MG63 (cell line): ENCODE data around the gene ATP9A. TPM values are rescaled to one million over a fixed set of nuclear protein-coding genes. Genes with fewer than 3 reads are reported as not detected.
A peak's percentile ranks its signal among the peaks of the same experiment; 100 is the strongest.
"Not testable (repeated sequence)": the region's sequence is repeated elsewhere in the genome, so short reads cannot be mapped to it uniquely, and the experiment has no call there.

Experiments
- DNase-seq: peaks from one replicate; pipeline ENCODE4 v3.0.0-alpha.2; 2020
- H3K27me3 ChIP-seq: fragments of 250-450 bp; sonication (Bioruptor Pico); 2 replicates; pipeline ENCODE4 v1.5.1; 2020; ENCODE audit warnings: mild to moderate bottlenecking, moderate library complexity
- H3K36me3 ChIP-seq: fragments of 250-450 bp; sonication (Bioruptor Pico); 2 replicates; pipeline ENCODE4 v1.5.1; 2020; ENCODE audit warnings: mild to moderate bottlenecking, moderate library complexity
- H3K4me3 ChIP-seq: fragments of 250-450 bp; sonication (Bioruptor Pico); 2 replicates; pipeline ENCODE4 v1.5.1; 2020; ENCODE audit warnings: mild to moderate bottlenecking, moderate library complexity
- H3K9me3 ChIP-seq: fragments of 250-450 bp; sonication (Bioruptor Pico); 2 replicates; pipeline ENCODE4 v1.5.1; 2020; ENCODE audit warnings: mild to moderate bottlenecking, moderate library complexity
- total RNA-seq: library from RNA; depleted of rRNA; stranded (reverse); fragments of >200 nt; shearing (Covaris generic); gene quantifications from 2 replicates; pipeline ENCODE4 v1.2.3, GENCODE V29; 2014; ENCODE audit warnings: low replicate concordance; rRNA removed

Gene ATP9A
- 9.6 and 11.1 TPM in 2 replicates for total RNA-seq

DNA sequence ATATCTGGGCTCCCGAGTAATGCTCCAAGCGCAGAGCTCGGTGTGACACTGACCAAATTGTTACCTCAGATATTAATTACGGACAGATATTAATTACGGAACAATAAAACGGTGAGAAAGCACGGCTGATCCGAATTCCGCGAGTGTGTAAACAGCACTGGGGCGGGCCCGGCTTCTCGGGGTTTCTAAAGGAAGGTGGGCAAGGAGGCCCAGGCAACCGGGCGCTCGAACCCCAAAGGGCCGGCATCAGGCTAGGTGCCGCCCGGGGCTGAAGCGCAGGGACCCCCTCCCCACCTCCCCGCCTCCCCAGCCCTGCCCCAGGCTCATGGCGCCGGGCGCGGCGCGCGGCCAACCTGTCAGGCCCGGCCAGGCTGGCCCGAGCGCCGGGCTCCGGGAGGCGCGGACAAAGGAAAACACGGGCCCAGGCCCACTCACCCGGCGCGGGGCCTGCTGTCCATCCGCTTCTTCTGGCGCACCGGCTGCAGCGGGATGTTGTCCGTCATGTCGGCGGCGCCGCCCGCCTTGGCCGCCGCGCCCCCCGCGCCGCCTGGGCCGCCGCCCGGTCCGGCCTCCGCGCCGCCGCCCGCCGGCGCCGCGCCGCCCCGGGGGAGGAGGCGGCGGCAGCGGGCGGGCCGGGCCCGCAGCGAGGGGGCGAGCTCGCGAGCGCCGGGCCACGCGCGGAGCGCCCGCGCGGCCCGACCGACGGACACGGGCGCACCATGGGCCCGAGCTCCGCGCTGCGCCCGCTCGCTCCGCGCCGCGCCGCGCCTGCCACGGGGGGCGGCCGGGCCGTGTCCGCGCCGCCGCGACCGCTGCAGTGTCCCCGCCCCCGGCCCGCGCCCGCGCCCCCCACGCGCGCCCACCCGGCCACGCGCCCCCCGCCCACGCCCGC, at the start of gene ATP9A:
TSS of gene ATP9A (minus strand) at position 524 of the 892 bp plus-strand sequence. CDS start at position 503, 21 bp downstream.
- Histone ChIP-seq H3K4me3 (peak within 1 kb of the TSS; percentile 79), H3K9me3 (no peaks in the 10 kb centered on the region), H3K27me3 (no peaks in the 10 kb centered on the region), H3K36me3 (no peaks in the 10 kb centered on the region)
- DNase-seq: peak; percentile 65

DNA sequence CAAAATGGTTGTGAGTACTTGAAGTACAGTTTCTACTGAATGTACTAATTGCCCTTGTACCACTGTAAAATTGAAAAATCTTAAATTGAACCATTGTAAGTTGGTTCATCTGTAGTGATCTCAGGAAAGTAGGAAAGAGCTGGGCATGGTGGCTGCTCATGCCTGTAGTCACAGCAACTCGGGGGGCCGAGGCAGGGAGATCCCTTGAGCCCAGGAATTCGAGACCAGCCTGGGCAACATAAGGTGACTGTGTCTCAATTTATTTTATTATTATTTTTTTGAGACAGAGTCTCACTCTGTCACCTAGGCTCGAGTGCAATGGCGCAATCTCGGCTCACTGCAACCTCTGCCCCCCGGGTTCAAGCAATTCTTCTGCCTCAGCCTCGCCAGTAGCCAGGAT, 48.7 kb upstream of the ATP9A start:
- H3K4me3 ChIP-seq, H3K27me3 ChIP-seq, H3K36me3 ChIP-seq, H3K9me3 ChIP-seq, DNase-seq: not testable (repeated sequence)

DNA sequence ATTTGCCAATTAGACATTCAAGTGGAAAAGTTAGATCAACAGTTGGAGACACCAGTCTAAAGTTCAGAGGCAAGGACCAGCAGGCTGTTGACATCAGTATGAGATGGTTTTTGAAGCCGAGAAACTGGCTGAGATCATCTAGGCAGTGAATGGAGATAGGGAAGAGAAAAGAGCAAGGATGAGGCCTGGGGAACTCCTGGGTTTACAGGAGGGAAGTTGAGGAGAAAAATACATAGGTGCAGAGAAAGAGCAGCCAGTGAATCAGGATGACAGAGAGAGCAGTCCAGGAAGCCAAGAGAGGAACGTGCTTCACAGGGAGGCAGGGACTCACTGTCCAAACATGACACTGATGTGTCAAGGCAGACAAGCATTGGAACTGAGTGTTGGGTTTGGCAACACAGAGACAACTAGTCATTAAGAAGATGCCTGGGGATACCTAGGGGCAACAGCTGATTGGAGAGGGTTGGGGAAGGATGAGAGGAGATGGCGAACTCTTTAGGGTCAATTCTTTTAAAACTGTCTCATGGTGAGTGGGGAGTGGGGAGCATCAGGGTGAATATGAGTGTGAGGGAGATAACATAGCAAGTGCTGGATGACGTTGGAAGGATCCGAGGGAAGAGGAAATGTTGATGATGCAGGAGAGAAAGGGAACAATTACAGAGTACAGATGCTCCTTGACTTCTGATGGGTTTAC, 47.3 kb upstream of the ATP9A start:
- no peak for DNase-seq
- Histone ChIP-seq H3K36me3 (no peaks in the 10 kb centered on the region), H3K9me3 (no peaks in the 10 kb centered on the region), H3K4me3 (no peak overlapping the region), H3K27me3 (no peaks in the 10 kb centered on the region)

DNA sequence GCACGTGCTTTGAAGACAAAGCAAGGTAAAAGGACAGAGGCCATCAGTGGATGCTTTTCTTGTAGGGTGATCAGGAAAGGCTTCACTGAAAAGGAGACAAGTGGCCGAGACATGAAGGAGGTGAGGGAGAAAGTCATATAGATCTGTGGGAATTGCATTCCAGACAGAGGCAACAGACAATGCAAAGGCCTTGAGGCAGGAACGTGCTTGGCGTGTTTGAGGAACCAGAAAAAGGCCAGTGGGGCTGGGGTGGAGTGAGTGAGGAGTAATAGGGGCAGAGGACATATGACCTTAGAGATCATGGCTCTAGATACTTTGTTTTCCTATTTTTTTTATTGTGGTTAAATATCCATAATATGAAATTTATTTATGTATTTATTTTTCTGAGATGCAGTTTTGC, 44.7 kb upstream of the ATP9A start:
- Histone ChIP-seq H3K4me3 (no peak overlapping the region), H3K27me3 (no peaks in the 10 kb centered on the region), H3K36me3 (no peaks in the 10 kb centered on the region), H3K9me3 (no peaks in the 10 kb centered on the region)
- no peak for DNase-seq

DNA sequence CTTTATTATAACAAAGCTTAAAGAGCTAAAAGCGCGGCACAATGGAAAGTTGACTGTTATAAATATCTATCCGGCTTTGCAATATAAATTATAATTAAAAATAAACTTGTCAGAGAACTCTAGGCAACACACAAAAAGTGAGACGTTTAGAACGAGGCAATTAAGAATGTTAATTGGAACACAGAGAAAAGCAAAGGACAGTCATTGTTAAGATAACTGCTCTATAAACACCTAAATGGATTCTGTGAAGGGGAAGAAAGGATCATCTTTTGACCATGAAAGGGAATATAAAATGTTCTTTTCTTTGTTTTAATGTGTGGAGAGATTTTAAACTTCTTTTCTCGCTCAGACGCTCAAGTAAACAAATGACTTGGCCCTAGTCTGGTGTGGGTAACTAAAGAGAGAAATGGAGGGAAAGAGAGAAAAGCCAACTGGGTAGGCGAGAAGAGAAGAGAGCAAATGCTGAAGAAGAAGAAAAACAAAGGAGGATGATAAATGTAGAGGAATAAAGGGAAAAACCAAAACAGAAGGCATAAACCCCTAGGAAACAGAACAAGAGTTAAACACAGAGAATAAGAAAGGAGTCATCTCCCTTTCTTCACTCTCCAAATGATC, 43.4 kb upstream of the ATP9A start:
- H3K27me3 ChIP-seq: no peaks in the 10 kb centered on the region
- no peaks in the 10 kb centered on the region for H3K36me3 ChIP-seq
- DNase-seq: no peak
- H3K4me3 ChIP-seq: no peak overlapping the region
- H3K9me3 ChIP-seq: no peaks in the 10 kb centered on the region

DNA sequence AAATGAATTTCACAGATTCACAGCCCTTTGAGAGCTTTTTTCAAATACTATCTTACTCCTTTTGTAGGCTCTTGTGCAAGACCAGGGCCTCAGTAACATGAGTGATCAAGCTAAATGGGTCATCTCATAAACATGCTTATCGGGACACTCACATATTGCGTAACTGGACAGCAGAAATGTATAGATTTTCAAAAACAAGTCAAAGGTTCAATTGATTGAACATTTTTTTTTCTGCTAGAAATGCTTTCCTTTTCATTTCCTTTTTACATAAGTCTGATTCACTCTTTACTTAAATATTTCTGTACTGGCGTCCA, 42.8 kb upstream of the ATP9A start:
- DNase-seq: no peak
- Histone ChIP-seq H3K9me3 (no peaks in the 10 kb centered on the region), H3K27me3 (no peaks in the 10 kb centered on the region), H3K36me3 (no peaks in the 10 kb centered on the region), H3K4me3 (no peak overlapping the region)

- no peaks in the 10 kb centered on the region for H3K27me3 ChIP-seq
- no peak overlapping the region for H3K4me3 ChIP-seq
- no peak for DNase-seq
- H3K9me3 ChIP-seq: no peaks in the 10 kb centered on the region
- H3K36me3 ChIP-seq: no peaks in the 10 kb centered on the region
Measured at GRCh38 chr20:51810155-51811041, 42.2 kb upstream of the ATP9A start.

DNA sequence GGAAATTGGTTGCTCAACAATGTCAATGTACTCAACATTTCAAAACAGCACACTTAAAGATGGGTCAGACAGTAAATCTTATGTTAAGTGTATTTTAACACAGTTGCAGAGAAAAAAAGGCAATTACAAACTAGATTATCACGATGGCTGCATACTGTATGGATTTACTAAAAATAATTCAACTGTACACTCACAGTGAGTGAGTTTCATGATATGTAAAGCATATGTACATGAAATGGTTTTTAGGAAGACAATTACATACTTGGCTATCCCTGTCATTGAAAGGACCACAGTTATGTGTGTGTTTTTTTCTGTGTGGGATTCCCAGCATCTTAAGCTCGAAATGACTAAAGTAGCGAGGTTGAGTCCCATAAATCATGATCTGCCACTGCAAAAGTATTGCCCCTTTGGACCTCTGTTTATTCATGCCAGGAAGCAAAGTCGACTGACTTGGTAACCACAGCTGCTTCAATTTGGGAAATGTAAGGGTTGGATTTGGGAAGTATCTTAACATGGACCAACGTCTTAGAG, 39.6 kb upstream of the ATP9A start:
- H3K27me3 ChIP-seq: 0 out of 2 replicates have a peak, but pooled peaks cover 4% of the 10 kb centered on the region
- no peak overlapping the region for H3K4me3 ChIP-seq
- no peaks in the 10 kb centered on the region for H3K36me3 ChIP-seq
- no peak for DNase-seq
- H3K9me3 ChIP-seq: no peaks in the 10 kb centered on the region

- H3K27me3 ChIP-seq: peaks cover 13% of the 10 kb centered on the region
- DNase-seq: no peak
- H3K9me3 ChIP-seq: no peaks in the 10 kb centered on the region
- no peaks in the 10 kb centered on the region for H3K36me3 ChIP-seq
- no peak overlapping the region for H3K4me3 ChIP-seq
Measured at GRCh38 chr20:51804754-51805153, 36.6 kb upstream of the ATP9A start.

DNA sequence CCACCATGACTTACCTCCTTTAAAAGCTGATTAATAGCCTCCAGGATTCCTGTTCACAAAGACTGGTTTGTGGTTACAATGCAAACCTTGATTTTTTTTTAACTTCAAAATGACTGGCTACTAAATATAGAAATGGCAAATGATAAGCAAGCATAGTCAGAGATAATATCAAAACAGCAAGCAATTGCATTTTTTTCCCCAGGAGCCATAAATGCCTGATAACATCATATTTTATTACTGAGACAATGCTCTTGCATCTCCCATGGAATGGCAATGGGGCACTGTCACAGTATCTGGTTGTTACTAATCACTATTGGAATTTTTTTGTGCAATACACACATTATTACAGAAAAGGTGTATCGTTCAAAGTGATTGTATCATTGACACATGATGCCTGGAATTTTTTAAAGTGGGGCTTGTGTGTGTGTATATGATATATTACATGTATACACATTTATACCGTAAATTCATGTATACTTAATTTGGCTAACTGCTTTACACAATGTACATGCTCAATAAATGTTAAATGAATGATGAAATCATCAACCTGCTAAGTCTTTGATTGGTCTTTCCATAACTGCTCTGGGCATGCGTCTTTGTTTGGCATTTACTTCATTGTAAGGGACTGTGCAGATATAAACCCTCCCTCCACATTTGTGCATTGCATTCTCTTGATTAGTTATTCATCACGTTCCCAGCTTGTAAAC, 35.1 kb upstream of the ATP9A start:
- Histone ChIP-seq H3K4me3 (no peak overlapping the region), H3K9me3 (no peaks in the 10 kb centered on the region), H3K27me3 (peaks cover 21% of the 10 kb centered on the region), H3K36me3 (no peaks in the 10 kb centered on the region)
- no peak for DNase-seq

DNA sequence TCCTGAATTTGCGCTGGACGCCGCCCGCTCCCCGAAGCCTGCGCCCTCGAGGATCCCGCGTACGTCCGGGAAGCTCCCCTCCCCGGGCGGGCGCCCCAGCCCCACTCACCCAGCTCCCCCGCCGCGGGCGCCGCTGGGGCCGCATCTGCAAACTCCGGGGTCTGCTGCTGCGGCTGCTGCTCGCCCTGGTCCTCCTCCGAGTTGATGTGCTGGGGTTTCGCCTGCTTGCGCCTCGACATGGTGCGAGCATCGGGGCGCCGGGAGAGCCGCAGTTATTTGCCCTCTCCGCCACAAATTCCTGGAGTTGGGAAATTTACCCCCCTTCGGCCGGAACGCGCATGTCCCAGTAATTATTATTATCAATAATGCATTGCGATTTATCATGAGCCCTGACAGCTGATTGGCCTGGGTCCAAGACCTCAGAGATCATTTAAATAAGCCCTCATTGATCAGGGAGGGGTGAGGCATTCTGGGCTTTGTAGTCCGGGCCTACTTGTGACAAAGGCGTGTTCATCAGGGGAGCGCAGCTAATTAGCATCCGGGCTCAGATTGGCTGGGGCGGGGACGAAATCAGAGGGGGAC, 34.1 kb upstream of the ATP9A start, which contains the start of gene SALL4:
TSS of gene SALL4 (minus strand) at position 352 of the 582 bp plus-strand sequence. CDS start at position 239, 113 bp downstream.
- Histone ChIP-seq H3K4me3 (peak within 1 kb of the TSS; percentile 35), H3K27me3 (peaks cover 21% of the 10 kb centered on the region), H3K9me3 (no peaks in the 10 kb centered on the region), H3K36me3 (no peaks in the 10 kb centered on the region)
- DNase-seq: no peak

GRCh38 chr20:51801823-51802123, 33.6 kb upstream of the ATP9A start:
- no peak for DNase-seq
- Histone ChIP-seq H3K27me3 (peaks cover 21% of the 10 kb centered on the region), H3K9me3 (no peaks in the 10 kb centered on the region), H3K4me3 (no peak overlapping the region), H3K36me3 (no peaks in the 10 kb centered on the region)

- DNase-seq: no peak
- H3K9me3 ChIP-seq: no peaks in the 10 kb centered on the region
- peak overlapping the region; percentile 35 for H3K4me3 ChIP-seq
- H3K36me3 ChIP-seq: no peaks in the 10 kb centered on the region
- H3K27me3 ChIP-seq: peaks cover 21% of the 10 kb centered on the region
Measured at GRCh38 chr20:51801122-51801822, 33.1 kb upstream of the ATP9A start.

GRCh38 chr20:51800872-51801121, 32.6 kb upstream of the ATP9A start:
- DNase-seq: peak; percentile 13
- peak overlapping the region; percentile 35 for H3K4me3 ChIP-seq
- no peaks in the 10 kb centered on the region for H3K9me3 ChIP-seq
- no peaks in the 10 kb centered on the region for H3K36me3 ChIP-seq
- peaks cover 21% of the 10 kb centered on the region for H3K27me3 ChIP-seq
